Neural cell (in vitro differentiated cells): Measurements from ENCODE around the gene MRPL21. TPM values are rescaled to one million over a fixed set of nuclear protein-coding genes. Genes with fewer than 3 reads are reported as not detected.

Source experiments
- H2AFZ ChIP-seq: fragments of 200-600, 300-800 bp; sonication (generic), shearing (Covaris generic); 2 replicates; pipeline ENCODE4 v1.6.0; 2014; ENCODE audit warnings: low read depth, mild to moderate bottlenecking, antibody characterized with exemption, low read length, moderate library complexity
- H3F3A ChIP-seq: fragments of 200-600 bp; shearing (Covaris generic); 2 replicates; pipeline ENCODE4 v1.6.1; 2016; ENCODE audit warnings: mild to moderate bottlenecking, moderate library complexity, mixed read lengths, antibody characterized with exemption, low read length; ENCODE audit not compliant: insufficient read depth, poor library complexity, severe bottlenecking
- H3K27ac ChIP-seq: fragments of 200-600, 300-800 bp; sonication (generic), shearing (Covaris generic); 2 replicates; pipeline ENCODE4 v1.5.1; 2014; ENCODE audit warnings: mild to moderate bottlenecking, low read length, moderate library complexity
- H3K27me3 ChIP-seq: fragments of 300-800, 200-600 bp; sonication (generic), shearing (Covaris generic); 2 replicates; pipeline ENCODE4 v1.6.0; 2014; ENCODE audit warnings: mild to moderate bottlenecking, low read depth, low read length, moderate library complexity; ENCODE audit not compliant: insufficient read depth
- H3K36me3 ChIP-seq: fragments of 300-800, 200-600 bp; sonication (generic), shearing (Covaris generic); 2 replicates; pipeline ENCODE4 v1.5.1; 2014; ENCODE audit warnings: mild to moderate bottlenecking, antibody characterized with exemption, low read length, moderate library complexity; ENCODE audit not compliant: insufficient read depth
- H3K4me2 ChIP-seq: fragments of 300-800, 200-600 bp; sonication (generic), shearing (Covaris generic); 2 replicates; pipeline ENCODE4 v1.6.0; 2014; ENCODE audit warnings: mild to moderate bottlenecking, low read length
- H3K4me3 ChIP-seq: fragments of 300-800, 200-600 bp; sonication (generic), shearing (Covaris generic); 2 replicates; pipeline ENCODE4 v1.5.1; 2014; ENCODE audit warnings: mild to moderate bottlenecking, low read length, moderate library complexity
- H3K79me2 ChIP-seq: fragments of 200-600 bp; shearing (Covaris generic); replicated peaks from 2 replicates; pipeline ENCODE4 v1.6.0; 2014; ENCODE audit warnings: mild to moderate bottlenecking, low read length, moderate library complexity; ENCODE audit not compliant: insufficient read depth
- H3K9ac ChIP-seq: fragments of 300-800, 200-600 bp; sonication (generic), shearing (Covaris generic); 2 replicates; pipeline ENCODE4 v1.6.1; 2016; ENCODE audit warnings: mild to moderate bottlenecking, low read length, mixed read lengths
- H3K9me2 ChIP-seq: fragments of 200-600 bp; shearing (Covaris generic); 2 replicates; pipeline ENCODE4 v1.6.1; 2016; ENCODE audit warnings: mild to moderate bottlenecking, low read length, mixed read lengths; ENCODE audit not compliant: insufficient read depth
- H3K9me3 ChIP-seq: fragments of 200-600, 300-800 bp; sonication (generic), shearing (Covaris generic); 2 replicates; pipeline ENCODE4 v1.6.1; 2016; ENCODE audit warnings: mild to moderate bottlenecking, mixed run types, low read length, moderate library complexity, mixed read lengths
- H4K20me1 ChIP-seq: fragments of 200-600 bp; shearing (Covaris generic); 2 replicates; pipeline ENCODE4 v1.6.1; 2016; ENCODE audit warnings: mild to moderate bottlenecking, mixed run types; ENCODE audit not compliant: insufficient read depth
- EP300 ChIP-seq: fragments of 450-650 bp; conservative IDR thresholded peaks from 2 replicates; pipeline ENCODE4 v1.6.1; 2014; ENCODE audit warnings: antibody characterized with exemption, mild to moderate bottlenecking, moderate library complexity; ENCODE audit not compliant: poor library complexity, severe bottlenecking
- EZH2 ChIP-seq: fragments of 200-600, 300-800 bp; shearing (Covaris generic), sonication (generic); IDR thresholded peaks from 2 replicates; pipeline ENCODE4 v1.6.1; 2014; ENCODE audit warnings: antibody characterized with exemption, low read length, borderline replicate concordance, mild to moderate bottlenecking; ENCODE audit not compliant: insufficient read depth, poor library complexity, severe bottlenecking
- MXI1 ChIP-seq: fragments of 450-650 bp; conservative IDR thresholded peaks from 2 replicates; pipeline ENCODE4 v1.6.1; 2014; ENCODE audit warnings: antibody characterized with exemption, mild to moderate bottlenecking; ENCODE audit not compliant: poor library complexity, severe bottlenecking
- POLR2AphosphoS5 ChIP-seq: IDR thresholded peaks from 2 replicates; pipeline ENCODE4 v1.6.1; 2012
- RAD21 ChIP-seq: fragments of 450-650 bp; conservative IDR thresholded peaks from 2 replicates; pipeline ENCODE4 v1.6.1; 2014; ENCODE audit warnings: antibody characterized with exemption, mild to moderate bottlenecking, moderate library complexity
- SMC3 ChIP-seq: fragments of 450-650 bp; conservative IDR thresholded peaks from 2 replicates; pipeline ENCODE4 v1.6.1; 2014; ENCODE audit warnings: antibody characterized with exemption, mild to moderate bottlenecking, moderate library complexity; ENCODE audit not compliant: poor library complexity
- TAF1 ChIP-seq: IDR thresholded peaks from 2 replicates; pipeline ENCODE4 v1.6.1; 2012; ENCODE audit warnings: low read depth
- polyA plus RNA-seq: library from polyadenylated mRNA; depleted of rRNA; stranded (reverse); fragments of >200 nt; gene quantifications from 2 replicates; pipeline ENCODE4 v1.2.3, GENCODE V29; 2014
- TF ChIP-seq, protein P1 (sequence below): IDR thresholded peaks from 2 replicates; pipeline ENCODE4 v1.6.1; 2012; ENCODE audit warnings: borderline replicate concordance
- TF ChIP-seq, protein P2 (sequence below): fragments of 450-650 bp; IDR thresholded peaks from 2 replicates; pipeline ENCODE4 v1.5.1; 2014; ENCODE audit warnings: antibody characterized with exemption, mild to moderate bottlenecking, moderate library complexity; ENCODE audit not compliant: poor library complexity, severe bottlenecking

Gene MRPL21
- polyA plus RNA-seq, 1 donor from 2014 or later: 139 TPM

- Histone ChIP-seq H2AFZ (no peak overlapping the region), H3K9me3 (no peaks in the 10 kb centered on the region), H3F3A (no peaks in the 10 kb centered on the region), H3K9ac (no peak overlapping the region), H3K36me3 (no peaks in the 10 kb centered on the region), H3K9me2 (no peaks in the 10 kb centered on the region), H3K4me2 (no peak overlapping the region), H3K79me2 (peaks cover 6% of the 10 kb centered on the region), H3K4me3 (no peak overlapping the region), H3K27ac (no peak overlapping the region), H4K20me1 (no peaks in the 10 kb centered on the region), H3K27me3 (no peaks in the 10 kb centered on the region)
- TF ChIP-seq SMC3 (no peak), MXI1 (no peak), POLR2AphosphoS5 (no peak), EZH2 (no peak), EP300 (no peak), RAD21 (no peak), TAF1 (no peak)
- TF ChIP-seq, protein P1, sequence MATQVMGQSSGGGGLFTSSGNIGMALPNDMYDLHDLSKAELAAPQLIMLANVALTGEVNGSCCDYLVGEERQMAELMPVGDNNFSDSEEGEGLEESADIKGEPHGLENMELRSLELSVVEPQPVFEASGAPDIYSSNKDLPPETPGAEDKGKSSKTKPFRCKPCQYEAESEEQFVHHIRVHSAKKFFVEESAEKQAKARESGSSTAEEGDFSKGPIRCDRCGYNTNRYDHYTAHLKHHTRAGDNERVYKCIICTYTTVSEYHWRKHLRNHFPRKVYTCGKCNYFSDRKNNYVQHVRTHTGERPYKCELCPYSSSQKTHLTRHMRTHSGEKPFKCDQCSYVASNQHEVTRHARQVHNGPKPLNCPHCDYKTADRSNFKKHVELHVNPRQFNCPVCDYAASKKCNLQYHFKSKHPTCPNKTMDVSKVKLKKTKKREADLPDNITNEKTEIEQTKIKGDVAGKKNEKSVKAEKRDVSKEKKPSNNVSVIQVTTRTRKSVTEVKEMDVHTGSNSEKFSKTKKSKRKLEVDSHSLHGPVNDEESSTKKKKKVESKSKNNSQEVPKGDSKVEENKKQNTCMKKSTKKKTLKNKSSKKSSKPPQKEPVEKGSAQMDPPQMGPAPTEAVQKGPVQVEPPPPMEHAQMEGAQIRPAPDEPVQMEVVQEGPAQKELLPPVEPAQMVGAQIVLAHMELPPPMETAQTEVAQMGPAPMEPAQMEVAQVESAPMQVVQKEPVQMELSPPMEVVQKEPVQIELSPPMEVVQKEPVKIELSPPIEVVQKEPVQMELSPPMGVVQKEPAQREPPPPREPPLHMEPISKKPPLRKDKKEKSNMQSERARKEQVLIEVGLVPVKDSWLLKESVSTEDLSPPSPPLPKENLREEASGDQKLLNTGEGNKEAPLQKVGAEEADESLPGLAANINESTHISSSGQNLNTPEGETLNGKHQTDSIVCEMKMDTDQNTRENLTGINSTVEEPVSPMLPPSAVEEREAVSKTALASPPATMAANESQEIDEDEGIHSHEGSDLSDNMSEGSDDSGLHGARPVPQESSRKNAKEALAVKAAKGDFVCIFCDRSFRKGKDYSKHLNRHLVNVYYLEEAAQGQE: no peak
- TF ChIP-seq, protein P2, sequence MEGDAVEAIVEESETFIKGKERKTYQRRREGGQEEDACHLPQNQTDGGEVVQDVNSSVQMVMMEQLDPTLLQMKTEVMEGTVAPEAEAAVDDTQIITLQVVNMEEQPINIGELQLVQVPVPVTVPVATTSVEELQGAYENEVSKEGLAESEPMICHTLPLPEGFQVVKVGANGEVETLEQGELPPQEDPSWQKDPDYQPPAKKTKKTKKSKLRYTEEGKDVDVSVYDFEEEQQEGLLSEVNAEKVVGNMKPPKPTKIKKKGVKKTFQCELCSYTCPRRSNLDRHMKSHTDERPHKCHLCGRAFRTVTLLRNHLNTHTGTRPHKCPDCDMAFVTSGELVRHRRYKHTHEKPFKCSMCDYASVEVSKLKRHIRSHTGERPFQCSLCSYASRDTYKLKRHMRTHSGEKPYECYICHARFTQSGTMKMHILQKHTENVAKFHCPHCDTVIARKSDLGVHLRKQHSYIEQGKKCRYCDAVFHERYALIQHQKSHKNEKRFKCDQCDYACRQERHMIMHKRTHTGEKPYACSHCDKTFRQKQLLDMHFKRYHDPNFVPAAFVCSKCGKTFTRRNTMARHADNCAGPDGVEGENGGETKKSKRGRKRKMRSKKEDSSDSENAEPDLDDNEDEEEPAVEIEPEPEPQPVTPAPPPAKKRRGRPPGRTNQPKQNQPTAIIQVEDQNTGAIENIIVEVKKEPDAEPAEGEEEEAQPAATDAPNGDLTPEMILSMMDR: no peak
Measured at GRCh38 chr11:68897441-68897840, 6.2 kb downstream of the MRPL21 start.

DNA sequence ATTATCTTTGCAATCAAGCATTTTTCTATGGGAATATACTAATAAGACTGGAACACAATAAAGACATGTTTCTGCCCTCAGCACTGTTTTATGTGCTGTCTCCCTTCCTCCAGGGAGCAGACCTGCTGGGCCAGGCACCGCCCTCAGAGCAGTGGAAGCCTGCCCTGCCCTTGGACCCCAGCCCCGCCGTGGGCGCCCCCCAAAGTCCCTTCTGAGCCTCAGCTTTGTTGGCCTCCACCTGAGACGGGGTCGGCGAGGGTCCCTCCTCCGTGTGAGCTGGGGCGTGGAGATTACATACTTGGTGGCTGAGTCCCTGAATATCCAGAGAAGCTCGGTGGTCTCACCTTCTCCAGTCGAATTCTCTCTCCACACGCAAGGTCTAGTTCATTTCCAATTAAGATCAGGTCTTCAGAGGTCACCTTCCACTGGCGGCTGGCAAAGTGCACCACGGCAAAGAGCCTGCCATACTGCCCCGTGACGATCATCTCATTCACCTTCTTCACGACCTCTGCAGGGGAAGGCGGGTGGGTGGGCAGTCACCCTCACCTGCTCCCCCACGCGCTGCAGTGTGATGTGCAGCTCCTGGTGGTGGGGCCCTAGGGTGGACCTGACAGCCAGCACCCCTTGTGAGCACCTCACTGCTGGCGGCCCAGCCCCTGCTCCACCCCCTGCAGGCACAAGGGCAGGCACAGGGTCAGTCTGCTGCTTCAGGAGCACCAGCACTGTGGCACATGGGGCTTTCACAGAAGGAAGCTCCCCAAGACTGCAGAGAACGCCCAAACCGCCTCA, 7.3 kb downstream of the MRPL21 start:
- Histone ChIP-seq H3K79me2 (no peaks in the 10 kb centered on the region), H3K27me3 (no peaks in the 10 kb centered on the region), H3K9me2 (no peaks in the 10 kb centered on the region), H4K20me1 (no peaks in the 10 kb centered on the region), H3K9me3 (no peaks in the 10 kb centered on the region), H3K27ac (no peak overlapping the region), H2AFZ (no peak overlapping the region), H3F3A (no peaks in the 10 kb centered on the region), H3K36me3 (no peaks in the 10 kb centered on the region), H3K4me3 (no peak overlapping the region), H3K9ac (no peak overlapping the region), H3K4me2 (no peak overlapping the region)
- TF ChIP-seq POLR2AphosphoS5 (no peak), SMC3 (no peak), MXI1 (no peak), RAD21 (no peak), TAF1 (no peak), EP300 (no peak), EZH2 (no peak)
- TF ChIP-seq, protein P2: no peak
- TF ChIP-seq, protein P1: no peak
